GM12878 (cell line): ENCODE data around the gene PNMA1. TPM values are rescaled to one million over a fixed set of nuclear protein-coding genes. Genes with fewer than 3 reads are reported as not detected.

Experiments
- BRCA1 ChIP-seq: IDR thresholded peaks from 2 replicates; pipeline ENCODE4 v1.6.1; 2011; ENCODE audit warnings: low read depth, low read length, improper control_type of control experiment
- CBX3 ChIP-seq: fragments of 200-600 bp; sonication (generic); IDR thresholded peaks from 2 replicates; pipeline ENCODE4 v1.6.1; 2016; ENCODE audit warnings: low read depth, borderline replicate concordance
- E4F1 ChIP-seq: fragments of 450-650 bp; IDR thresholded peaks from 2 replicates; pipeline ENCODE4 v1.6.1; 2018; ENCODE audit warnings: borderline replicate concordance, mild to moderate bottlenecking; ENCODE audit not compliant: partially characterized antibody
- EGR1 ChIP-seq, 2 experiments: IDR thresholded peaks; 1 replicate in 1 of 2; 2 replicates in 1 of 2; pipeline ENCODE4 v1.6.1; 2011 to 2012; ENCODE audit warnings: low read depth in 2 of 2, low read length in 2 of 2, borderline replicate concordance in 1 of 2, mild to moderate bottlenecking in 1 of 2, moderate library complexity in 1 of 2
- EP300 ChIP-seq, 2 experiments: fragments of 150-350 bp in 1 of 2; IDR thresholded peaks; 2 replicates each; pipeline ENCODE4 v1.6.1; 2011 to 2012; ENCODE audit warnings: low read depth in 2 of 2, low read length in 2 of 2, borderline replicate concordance in 1 of 2, improper control_type of control experiment in 1 of 2, inconsistent platforms in 1 of 2; ENCODE audit not compliant: control insufficient read depth in 1 of 2
- ETV6 ChIP-seq, 2 experiments: fragments of 450-650 bp in 1 of 2; IDR thresholded peaks in 1 of 2; conservative IDR thresholded peaks in 1 of 2; 2 replicates each; pipeline ENCODE4 v1.6.1; 2014; ENCODE audit warnings: antibody characterized with exemption in 1 of 2, borderline replicate concordance in 1 of 2, low read depth in 1 of 2, mild to moderate bottlenecking in 1 of 2, moderate library complexity in 1 of 2
- GATAD2B ChIP-seq: fragments of 450-650 bp; conservative IDR thresholded peaks from 2 replicates; pipeline ENCODE4 v1.6.1; 2017; ENCODE audit warnings: low read depth, mild to moderate bottlenecking, moderate library complexity
- HCFC1 ChIP-seq: fragments of 150-350 bp; IDR thresholded peaks from 2 replicates; pipeline ENCODE4 v1.6.1; 2014; ENCODE audit warnings: low read length
- HDAC2 ChIP-seq: fragments of 200-600 bp; sonication (generic); IDR thresholded peaks from 2 replicates; pipeline ENCODE4 v1.6.1; 2017
- HDAC6 ChIP-seq: fragments of 200-600 bp; sonication (generic); IDR thresholded peaks from one replicate; pipeline ENCODE4 v1.8.0; 2017; ENCODE audit warnings: antibody characterized with exemption; ENCODE audit not compliant: unreplicated experiment
- KLF5 ChIP-seq: fragments of 450-650 bp; IDR thresholded peaks from 2 replicates; pipeline ENCODE4 v1.6.1; 2014; ENCODE audit warnings: mild to moderate bottlenecking; ENCODE audit not compliant: partially characterized antibody
- NFXL1 ChIP-seq: fragments of 450-650 bp; IDR thresholded peaks from 2 replicates; pipeline ENCODE4 v1.6.1; 2017; ENCODE audit warnings: antibody characterized with exemption, mild to moderate bottlenecking, borderline replicate concordance
- NR2C1 ChIP-seq: fragments of 450-650 bp; IDR thresholded peaks from 2 replicates; pipeline ENCODE4 v1.6.1; 2017; ENCODE audit warnings: antibody characterized with exemption, mild to moderate bottlenecking, moderate library complexity
- PAX8 ChIP-seq: fragments of 450-650 bp; IDR thresholded peaks from 2 replicates; pipeline ENCODE4 v1.6.1; 2017; ENCODE audit warnings: mild to moderate bottlenecking, moderate library complexity
- PML ChIP-seq: IDR thresholded peaks from 2 replicates; pipeline ENCODE4 v1.6.1; 2012; ENCODE audit warnings: low read length, inconsistent platforms
- SUZ12 ChIP-seq: fragments of 200-600 bp; sonication (generic); IDR thresholded peaks from one replicate; pipeline ENCODE4 v1.6.1; 2018; ENCODE audit warnings: antibody characterized with exemption, mild to moderate bottlenecking; ENCODE audit not compliant: unreplicated experiment
- TAF1 ChIP-seq: IDR thresholded peaks from 2 replicates; pipeline ENCODE4 v1.6.1; 2011; ENCODE audit warnings: mild to moderate bottlenecking, low read depth, low read length, borderline replicate concordance
- TCF12 ChIP-seq: IDR thresholded peaks from 2 replicates; pipeline ENCODE4 v1.6.1; 2011; ENCODE audit warnings: low read depth, mild to moderate bottlenecking, low read length
- ZBED1 ChIP-seq: IDR thresholded peaks from 2 replicates; pipeline ENCODE4 v1.6.1; 2016; ENCODE audit warnings: borderline replicate concordance
- ZSCAN29 ChIP-seq: fragments of 450-650 bp; IDR thresholded peaks from 2 replicates; pipeline ENCODE4 v1.6.1; 2017; ENCODE audit warnings: mild to moderate bottlenecking, moderate library complexity
- polyA plus RNA-seq, 11 experiments: library from polyadenylated mRNA; depleted of rRNA in 4 of 11; unstranded in 6 of 11; stranded (reverse) in 5 of 11; fragments of >200 nt; fragmentation: Nextera tagmentation in 4 of 11; fragmentation: Illumina TruSeq in 1 of 11; extraction: Ambion mirVana in 4 of 11; extraction: Trizol in 1 of 11; gene quantifications; 1 replicate in 1 of 11; 2 replicates in 10 of 11; pipeline versions ENCODE4 v1.2.1 to v1.2.3, GENCODE V29; 2011 to 2016; ENCODE audit warnings: inconsistent platforms in 2 of 11, missing spikeins in 2 of 11, low read depth in 1 of 11
- total RNA-seq, 4 experiments: library from RNA; depleted of rRNA in 3 of 4; stranded (reverse); fragments of >200 nt in 3 of 4; fragmentation: Illumina TruSeq in 1 of 4; extraction: Trizol in 1 of 4; gene quantifications; 2 replicates each; pipeline versions ENCODE4 v1.2.1 to v1.2.3, GENCODE V29; 2013 to 2021
- TF ChIP-seq, protein P1 (sequence below): fragments of 450-650 bp; conservative IDR thresholded peaks from 2 replicates; pipeline ENCODE4 v1.6.1; 2017; ENCODE audit warnings: mild to moderate bottlenecking, moderate library complexity
- TF ChIP-seq, protein P2 (sequence below): fragments of 450-650 bp; IDR thresholded peaks from 2 replicates; pipeline ENCODE4 v1.6.1; 2018; ENCODE audit warnings: mild to moderate bottlenecking, low read depth, moderate library complexity; ENCODE audit not compliant: partially characterized antibody
- TF ChIP-seq, protein P3 (sequence below): IDR thresholded peaks from 2 replicates; pipeline ENCODE4 v1.6.1; 2012; ENCODE audit warnings: low read length, inconsistent platforms

Gene PNMA1
- total and polyA plus RNA-seq, 10 of the 15 experiments (the other 5 are each of a cell fraction or from before 2014, with no cell fraction given): 1.8 to 39.3 (median 11.1) TPM

- TF ChIP-seq E4F1 (no peak), GATAD2B (0 out of 2 replicates have a peak, but pooled peaks have one; percentile 20), PAX8 (no peak), HDAC6 (peak; percentile 30), HCFC1 (no peak), ETV6 (conservative IDR thresholded peaks at IDR 0.05 in 1 of 2, IDR thresholded peaks at IDR 0.05 in 1 of 2; ENCODE audit: borderline replicate concordance in 1 of 2, low read depth in 1 of 2) (no peak), NFXL1 (no peak), SUZ12 (no peak), PML (no peak), ZBED1 (no peak), EGR1 (IDR thresholded peaks at IDR 0.05; ENCODE audit: borderline replicate concordance in 1 of 2, low read depth in 2 of 2, low read length in 2 of 2) (peak in 1 of 2 experiments; percentile 78; a peak in 2 of 3 replicates), EP300 (IDR thresholded peaks at IDR 0.05; ENCODE audit: borderline replicate concordance in 1 of 2, control insufficient read depth in 1 of 2, low read depth in 2 of 2, low read length in 2 of 2) (no peak), TAF1 (no peak), TCF12 (0 out of 2 replicates have a peak, but pooled peaks have one; percentile 13), BRCA1 (no peak), HDAC2 (no peak), KLF5 (no peak), CBX3 (no peak), NR2C1 (no peak), ZSCAN29 (no peak)
- TF ChIP-seq, protein P1, sequence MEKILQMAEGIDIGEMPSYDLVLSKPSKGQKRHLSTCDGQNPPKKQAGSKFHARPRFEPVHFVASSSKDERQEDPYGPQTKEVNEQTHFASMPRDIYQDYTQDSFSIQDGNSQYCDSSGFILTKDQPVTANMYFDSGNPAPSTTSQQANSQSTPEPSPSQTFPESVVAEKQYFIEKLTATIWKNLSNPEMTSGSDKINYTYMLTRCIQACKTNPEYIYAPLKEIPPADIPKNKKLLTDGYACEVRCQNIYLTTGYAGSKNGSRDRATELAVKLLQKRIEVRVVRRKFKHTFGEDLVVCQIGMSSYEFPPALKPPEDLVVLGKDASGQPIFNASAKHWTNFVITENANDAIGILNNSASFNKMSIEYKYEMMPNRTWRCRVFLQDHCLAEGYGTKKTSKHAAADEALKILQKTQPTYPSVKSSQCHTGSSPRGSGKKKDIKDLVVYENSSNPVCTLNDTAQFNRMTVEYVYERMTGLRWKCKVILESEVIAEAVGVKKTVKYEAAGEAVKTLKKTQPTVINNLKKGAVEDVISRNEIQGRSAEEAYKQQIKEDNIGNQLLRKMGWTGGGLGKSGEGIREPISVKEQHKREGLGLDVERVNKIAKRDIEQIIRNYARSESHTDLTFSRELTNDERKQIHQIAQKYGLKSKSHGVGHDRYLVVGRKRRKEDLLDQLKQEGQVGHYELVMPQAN: 0 out of 2 replicates have a peak, but pooled peaks have one; percentile 16
- TF ChIP-seq, protein P2, sequence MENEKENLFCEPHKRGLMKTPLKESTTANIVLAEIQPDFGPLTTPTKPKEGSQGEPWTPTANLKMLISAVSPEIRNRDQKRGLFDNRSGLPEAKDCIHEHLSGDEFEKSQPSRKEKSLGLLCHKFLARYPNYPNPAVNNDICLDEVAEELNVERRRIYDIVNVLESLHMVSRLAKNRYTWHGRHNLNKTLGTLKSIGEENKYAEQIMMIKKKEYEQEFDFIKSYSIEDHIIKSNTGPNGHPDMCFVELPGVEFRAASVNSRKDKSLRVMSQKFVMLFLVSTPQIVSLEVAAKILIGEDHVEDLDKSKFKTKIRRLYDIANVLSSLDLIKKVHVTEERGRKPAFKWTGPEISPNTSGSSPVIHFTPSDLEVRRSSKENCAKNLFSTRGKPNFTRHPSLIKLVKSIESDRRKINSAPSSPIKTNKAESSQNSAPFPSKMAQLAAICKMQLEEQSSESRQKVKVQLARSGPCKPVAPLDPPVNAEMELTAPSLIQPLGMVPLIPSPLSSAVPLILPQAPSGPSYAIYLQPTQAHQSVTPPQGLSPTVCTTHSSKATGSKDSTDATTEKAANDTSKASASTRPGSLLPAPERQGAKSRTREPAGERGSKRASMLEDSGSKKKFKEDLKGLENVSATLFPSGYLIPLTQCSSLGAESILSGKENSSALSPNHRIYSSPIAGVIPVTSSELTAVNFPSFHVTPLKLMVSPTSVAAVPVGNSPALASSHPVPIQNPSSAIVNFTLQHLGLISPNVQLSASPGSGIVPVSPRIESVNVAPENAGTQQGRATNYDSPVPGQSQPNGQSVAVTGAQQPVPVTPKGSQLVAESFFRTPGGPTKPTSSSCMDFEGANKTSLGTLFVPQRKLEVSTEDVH: no peak
- TF ChIP-seq, protein P3, sequence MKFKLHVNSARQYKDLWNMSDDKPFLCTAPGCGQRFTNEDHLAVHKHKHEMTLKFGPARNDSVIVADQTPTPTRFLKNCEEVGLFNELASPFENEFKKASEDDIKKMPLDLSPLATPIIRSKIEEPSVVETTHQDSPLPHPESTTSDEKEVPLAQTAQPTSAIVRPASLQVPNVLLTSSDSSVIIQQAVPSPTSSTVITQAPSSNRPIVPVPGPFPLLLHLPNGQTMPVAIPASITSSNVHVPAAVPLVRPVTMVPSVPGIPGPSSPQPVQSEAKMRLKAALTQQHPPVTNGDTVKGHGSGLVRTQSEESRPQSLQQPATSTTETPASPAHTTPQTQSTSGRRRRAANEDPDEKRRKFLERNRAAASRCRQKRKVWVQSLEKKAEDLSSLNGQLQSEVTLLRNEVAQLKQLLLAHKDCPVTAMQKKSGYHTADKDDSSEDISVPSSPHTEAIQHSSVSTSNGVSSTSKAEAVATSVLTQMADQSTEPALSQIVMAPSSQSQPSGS: no peak
Observed at GRCh38 chr14:73759183-73759713, 45.1 kb upstream of the PNMA1 start (continued).
